ENCODE results near the gene GMCL2. TPM values are rescaled to one million over a fixed set of nuclear protein-coding genes. Genes with fewer than 3 reads are reported as not detected.
"Not testable (repeated sequence)": the region's sequence is repeated elsewhere in the genome, so short reads cannot be mapped to it uniquely, and the experiment has no call there.

Gene GMCL2
- total RNA-seq, 1 donor from 2014 or later = not detected

GRCh38 chr5:178207917-178208280, 20.7 kb upstream of the GMCL2 start:
- intact Hi-C loops (cut with micrococcal nuclease) = loop anchor here (10.0 kb wide), 3 partner anchors 1617 to 1823 kb away; partner anchors contain the start of genes HIGD2A, NOP16, RNF44 and SQSTM1

DNA sequence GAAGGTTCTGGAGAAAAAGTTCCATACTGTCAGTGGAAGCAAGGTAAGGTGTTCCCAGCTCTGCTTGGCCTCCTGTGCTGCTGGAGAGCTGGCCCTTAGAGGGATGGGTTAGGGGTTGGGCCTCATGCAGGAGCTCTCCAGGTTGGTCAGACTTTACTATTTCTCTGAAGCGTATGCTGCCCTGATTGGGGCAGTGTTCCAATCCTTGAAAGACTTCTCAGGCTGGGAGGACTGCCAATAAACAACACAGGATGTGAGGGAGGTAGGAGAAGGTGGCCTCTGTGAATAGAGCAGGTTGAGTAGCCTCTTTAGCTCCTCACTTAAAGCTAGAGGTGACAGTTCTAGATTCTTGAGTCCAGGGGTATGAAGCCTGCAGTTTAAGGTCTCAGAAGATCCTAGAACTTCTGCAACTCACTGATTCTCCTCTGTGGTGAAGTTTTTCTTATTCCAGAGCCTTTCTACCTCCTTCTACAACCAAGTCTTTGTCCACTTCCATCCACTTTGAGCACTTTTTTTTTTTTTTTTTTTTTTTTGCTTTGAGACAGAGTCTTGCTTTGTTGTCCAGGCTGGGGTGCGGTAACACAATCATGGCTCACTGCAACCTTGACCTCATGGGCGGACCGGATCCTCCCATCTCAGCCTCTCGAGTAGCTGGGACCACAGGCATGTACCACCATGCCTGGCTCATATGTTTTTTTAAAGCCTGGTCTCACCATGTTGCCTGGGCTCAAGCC, 20.2 kb upstream of the GMCL2 start:
- intact Hi-C loops (cut with micrococcal nuclease) = loop anchor here (10.0 kb wide), 3 partner anchors 1617 to 1823 kb away; partner anchors contain the start of genes HIGD2A, NOP16, RNF44 and SQSTM1

DNA sequence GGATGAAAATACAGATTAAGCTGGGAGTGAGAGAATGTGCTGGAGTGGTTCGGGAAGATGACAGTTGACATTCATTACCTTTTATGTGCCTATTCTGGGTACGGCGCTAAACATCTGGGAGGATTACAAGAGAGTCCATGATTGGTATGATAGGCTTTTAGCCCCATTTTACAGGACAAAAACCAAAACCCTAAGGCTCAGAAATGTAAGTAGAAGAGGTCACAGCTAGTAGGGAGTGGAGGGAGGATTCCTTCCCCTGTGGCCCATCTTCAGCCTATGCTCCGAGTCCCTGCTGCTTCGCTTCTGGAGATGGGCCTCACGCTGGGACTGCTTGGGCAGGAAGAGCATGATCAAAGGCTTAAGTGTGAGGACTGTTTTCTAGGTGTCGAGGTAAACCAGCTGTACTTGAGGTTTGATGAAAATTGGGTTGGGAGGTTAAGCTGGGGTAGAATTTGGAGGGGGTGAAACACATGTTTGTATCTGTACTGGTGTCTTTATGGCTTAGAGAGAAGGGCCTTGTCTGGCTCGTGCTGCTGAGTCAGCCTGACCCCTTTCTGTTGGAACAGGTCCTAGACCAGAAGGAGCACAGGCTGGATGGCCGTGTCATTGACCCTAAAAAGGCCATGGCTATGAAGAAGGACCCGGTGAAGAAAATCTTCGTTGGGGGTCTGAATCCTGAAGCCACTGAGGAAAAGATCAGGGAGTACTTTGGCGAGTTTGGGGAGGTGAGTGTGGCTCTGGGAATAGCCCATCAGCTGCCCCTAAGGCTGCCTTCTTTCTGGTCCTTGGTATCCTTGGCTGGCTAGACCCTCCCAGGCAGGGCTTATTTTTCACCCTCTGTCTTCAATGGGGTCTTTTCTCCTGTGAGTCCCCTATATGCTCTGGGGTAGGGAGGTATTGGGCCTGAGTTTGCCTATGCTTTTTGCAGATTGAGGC, 19.3 kb upstream of the GMCL2 start:
- intact Hi-C loops (cut with micrococcal nuclease) = loop anchor here (10.0 kb wide), 3 partner anchors 1618 to 1822 kb away; partner anchors contain the start of genes HIGD2A, NOP16, RNF44 and SQSTM1

- intact Hi-C loops (cut with micrococcal nuclease) = loop anchor here (2.0 to 10.0 kb wide), 5 partner anchors 13 to 1821 kb away; partner anchors contain the start of genes HIGD2A, NOP16, RMND5B and RNF44
Measured at GRCh38 chr5:178205749-178206047, 18.5 kb upstream of the GMCL2 start.

GRCh38 chr5:178204935-178205748, 18.0 kb upstream of the GMCL2 start:
- intact Hi-C loops (cut with micrococcal nuclease) = loop anchor here (1.0 to 10.0 kb wide), 12 partner anchors 14 to 1820 kb away; partner anchors contain the start of genes COL23A1, HIGD2A, NOP16 and PHYKPL

DNA sequence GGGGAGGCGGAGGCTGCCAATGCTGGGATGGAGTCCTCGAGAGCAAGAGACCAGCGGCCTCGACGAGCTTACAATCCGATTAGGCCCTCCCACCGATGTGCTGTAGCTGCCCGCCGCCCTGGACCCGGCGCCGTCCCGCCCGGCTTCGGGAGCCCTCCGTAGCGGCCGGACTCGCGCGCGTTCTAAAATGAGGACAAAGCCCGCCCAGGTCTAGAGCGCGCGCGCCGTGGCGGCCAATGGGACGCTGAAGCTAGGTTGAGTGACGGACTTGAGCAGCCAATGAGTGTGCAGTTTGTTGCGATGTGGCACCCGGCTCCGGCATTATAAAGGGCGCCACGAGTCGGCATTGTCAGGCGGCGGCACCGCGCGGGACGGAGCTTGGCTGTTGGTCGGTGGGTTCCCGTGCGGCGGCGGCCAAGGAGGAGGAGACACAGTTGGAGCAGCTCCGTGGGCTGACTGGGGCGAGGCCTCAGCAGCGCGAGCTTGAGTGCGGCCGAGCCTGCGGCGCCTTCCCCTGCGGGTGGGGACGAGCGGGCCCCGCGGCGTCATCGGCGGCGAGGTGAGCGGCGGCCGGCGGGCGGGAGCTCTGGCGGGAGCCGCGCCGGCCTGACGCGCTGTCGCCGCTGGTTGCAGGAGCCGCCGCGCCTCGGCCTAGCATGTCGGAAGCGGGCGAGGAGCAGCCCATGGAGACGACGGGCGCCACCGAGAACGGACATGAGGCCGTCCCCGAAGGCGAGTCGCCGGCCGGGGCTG, 17.2 kb upstream of the GMCL2 start, which contains the start of gene HNRNPAB:
Gene HNRNPAB (plus strand): TSS at position 352 of the 753 bp plus-strand sequence. CDS start 305 bp downstream, at position 657.
- intact Hi-C loops (cut with micrococcal nuclease) = loop anchor here (1.0 to 10.0 kb wide), 12 partner anchors 14 to 1820 kb away; partner anchors contain the start of genes COL23A1, HIGD2A, NOP16 and PHYKPL

GRCh38 chr5:178203670-178204181, 16.6 kb upstream of the GMCL2 start:
- intact Hi-C loops (cut with micrococcal nuclease) = loop anchor here (1.0 to 10.0 kb wide), 12 partner anchors 15 to 1819 kb away; partner anchors contain the start of genes COL23A1, HIGD2A, NOP16 and PHYKPL

- intact Hi-C loops (cut with micrococcal nuclease) = loop anchor here (10.0 kb wide), 3 partner anchors 1622 to 1818 kb away; partner anchors contain the start of genes HIGD2A, NOP16, RNF44 and SQSTM1
Measured at GRCh38 chr5:178202541-178202940, 15.4 kb upstream of the GMCL2 start.

- intact Hi-C loops (cut with micrococcal nuclease) = loop anchor here (10.0 kb wide), 3 partner anchors 1623 to 1817 kb away; partner anchors contain the start of genes HIGD2A, NOP16, RNF44 and SQSTM1
Measured at GRCh38 chr5:178201927-178202235, 14.7 kb upstream of the GMCL2 start.

DNA sequence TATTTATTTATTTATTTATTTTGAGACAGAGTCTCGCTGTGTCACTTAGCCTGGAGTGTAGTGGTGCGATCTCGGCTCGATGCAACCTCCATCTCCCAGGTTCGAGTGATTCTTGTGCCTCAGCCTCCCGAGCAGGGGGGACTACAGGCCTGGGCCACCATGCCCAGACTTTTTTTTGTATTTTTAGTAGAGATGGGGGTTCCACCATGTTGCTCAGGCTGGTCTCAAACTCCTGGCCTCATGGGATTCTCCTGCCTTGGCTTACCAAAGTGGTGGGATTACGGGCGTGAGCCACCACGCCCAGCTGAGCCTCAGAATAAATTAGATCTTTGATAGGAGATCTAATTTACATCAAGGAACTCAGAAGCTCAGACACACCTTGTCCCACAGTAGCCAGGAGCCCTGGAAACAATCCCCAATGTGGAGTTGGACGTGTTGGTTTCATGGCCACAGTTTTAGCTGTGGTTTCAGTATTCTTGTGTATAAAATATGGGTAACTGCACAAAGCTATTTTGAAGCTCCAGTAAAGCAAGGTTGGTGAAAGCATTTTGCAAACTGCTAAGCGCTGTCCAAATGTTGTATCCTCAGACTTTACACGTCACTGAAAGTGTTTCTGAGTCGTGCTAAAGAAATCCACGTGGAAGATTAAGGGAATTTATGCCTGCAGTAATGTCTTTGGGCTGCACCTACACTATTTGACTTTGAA, 14.2 kb upstream of the GMCL2 start:
- intact Hi-C loops (cut with micrococcal nuclease) = loop anchor here (10.0 kb wide), 3 partner anchors 1623 to 1817 kb away; partner anchors contain the start of genes HIGD2A, NOP16, RNF44 and SQSTM1

GRCh38 chr5:178199581-178200434, 12.6 kb upstream of the GMCL2 start:
- intact Hi-C loops (cut with micrococcal nuclease) = loop anchor here (10.0 kb wide), 3 partner anchors 1625 to 1815 kb away; partner anchors contain the start of genes HIGD2A, NOP16, RNF44 and SQSTM1

- intact Hi-C loops (cut with micrococcal nuclease) = no loop called here
Measured at GRCh38 chr5:178198706-178199105, 11.5 kb upstream of the GMCL2 start.

DNA sequence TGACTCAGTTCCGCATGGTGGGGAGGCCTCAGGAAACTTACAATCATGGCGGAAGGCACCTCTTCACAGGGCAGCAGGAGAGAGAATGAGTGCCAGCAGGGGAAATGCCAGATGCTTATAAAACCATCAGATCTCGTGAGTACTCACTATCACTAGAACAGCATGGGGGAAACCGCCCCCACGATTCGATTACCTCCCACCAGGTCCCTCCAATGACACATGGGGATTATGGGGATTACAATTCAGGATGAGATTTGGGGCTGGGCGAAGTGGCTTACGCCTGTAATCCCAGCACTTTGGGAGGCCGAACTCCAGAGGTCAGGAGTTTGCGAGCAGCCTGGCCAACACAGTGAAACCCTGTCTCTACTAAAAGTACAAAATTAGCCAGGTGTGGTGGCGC, 11.0 kb upstream of the GMCL2 start:
- intact Hi-C loops (cut with micrococcal nuclease) = not testable (repeated sequence)

GRCh38 chr5:178196986-178197385, 9.8 kb upstream of the GMCL2 start:
- intact Hi-C loops (cut with micrococcal nuclease) = no loop called here

DNA sequence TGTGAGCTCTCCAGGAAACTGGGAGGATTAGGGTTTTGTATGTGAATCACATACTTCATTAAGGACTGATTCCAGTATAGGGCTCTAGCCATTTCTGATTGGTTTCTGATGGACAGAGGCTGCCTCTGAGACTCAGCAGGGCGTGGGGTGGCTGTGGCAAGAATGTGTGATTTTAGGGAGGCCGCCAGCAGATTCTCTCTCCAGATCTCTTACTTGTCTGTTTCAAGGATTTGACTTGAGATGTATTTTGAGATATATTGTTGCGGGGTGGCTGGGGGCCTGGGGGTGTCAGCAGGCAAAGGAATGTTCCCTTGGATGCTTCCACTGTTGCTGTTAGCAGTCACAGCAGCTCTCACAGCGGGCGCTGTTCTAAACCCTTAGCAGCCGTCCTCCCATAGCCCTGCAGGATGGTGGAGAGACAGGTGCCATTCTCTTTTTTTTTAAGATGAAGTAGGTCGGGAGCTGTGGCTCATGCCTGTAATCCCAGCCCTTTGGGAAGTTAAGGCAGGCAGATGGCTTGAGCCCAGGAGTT, 9.2 kb upstream of the GMCL2 start:
- intact Hi-C loops (cut with micrococcal nuclease) = no loop called here

- intact Hi-C loops (cut with micrococcal nuclease) = no loop called here
Measured at GRCh38 chr5:178194026-178194425, 6.9 kb upstream of the GMCL2 start.

DNA sequence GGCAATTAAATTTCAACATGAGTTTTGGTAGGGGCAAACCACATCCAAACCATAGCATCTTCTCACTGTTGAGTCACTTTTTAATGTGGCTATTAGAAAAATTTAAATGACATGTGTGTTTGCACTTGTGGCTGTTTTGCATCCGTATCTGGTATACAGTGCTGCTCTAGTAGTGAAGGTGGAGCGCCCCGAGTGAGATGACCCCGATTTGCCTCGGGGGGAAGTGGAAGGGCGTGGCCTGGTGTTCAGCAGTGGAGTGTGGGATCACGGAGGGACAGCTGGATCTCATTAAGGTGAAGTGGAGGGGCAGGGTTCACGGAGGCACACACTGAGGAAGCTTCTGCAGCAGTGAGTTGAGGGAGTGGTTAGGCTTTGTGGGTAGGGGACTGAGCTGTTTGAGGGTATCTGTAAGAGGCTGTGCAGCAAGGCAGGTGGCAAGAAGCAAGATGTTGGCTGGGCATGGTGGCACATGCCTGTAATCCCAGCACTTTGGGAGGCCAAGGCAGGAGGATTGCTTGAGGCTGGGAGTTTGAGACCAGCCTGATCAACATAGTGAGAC, 6.2 kb upstream of the GMCL2 start:
- intact Hi-C loops (cut with micrococcal nuclease) = no loop called here

All from T-helper 1 cell treated with Interleukin-12 subunit alpha and Interleukin-12 subunit beta and Interleukin-4 antibody, amounts not matched to agents 30 ng/mL and 1 ng/mL, for 36 hours (primary cell).